ENCODE results near the gene EFHC2. TPM values are rescaled to one million over a fixed set of nuclear protein-coding genes. Genes with fewer than 3 reads are reported as not detected.

Gene EFHC2
- total RNA-seq, 1 donor from 2014 or later, result not detected

- CTCF ChIA-PET, result no interaction called here
- H3K36me3 Mint-ChIP-seq (ENCODE audit: low read depth), result no peaks in the 10 kb centered on the region
- H3K27ac Mint-ChIP-seq, result no peak overlapping the region
- no peaks in the 10 kb centered on the region for H3K4me1 Mint-ChIP-seq
- intact Hi-C loops (cut with micrococcal nuclease), result no loop called here
- peaks cover 4% of the 10 kb centered on the region for H3K27me3 Mint-ChIP-seq
- H3K4me3 Mint-ChIP-seq, result no peak overlapping the region
- DNase-seq, result no peak
- no peaks in the 10 kb centered on the region for H3K9me3 Mint-ChIP-seq
- POLR2A ChIA-PET, result no interaction called here
- no peak for ATAC-seq (ENCODE audit: low read depth)
- TF ChIP-seq CTCF (IDR thresholded peaks at IDR 0.05), result no peak
Measured at GRCh38 chrX:44223150-44223549, 120.3 kb downstream of the EFHC2 start.

DNA sequence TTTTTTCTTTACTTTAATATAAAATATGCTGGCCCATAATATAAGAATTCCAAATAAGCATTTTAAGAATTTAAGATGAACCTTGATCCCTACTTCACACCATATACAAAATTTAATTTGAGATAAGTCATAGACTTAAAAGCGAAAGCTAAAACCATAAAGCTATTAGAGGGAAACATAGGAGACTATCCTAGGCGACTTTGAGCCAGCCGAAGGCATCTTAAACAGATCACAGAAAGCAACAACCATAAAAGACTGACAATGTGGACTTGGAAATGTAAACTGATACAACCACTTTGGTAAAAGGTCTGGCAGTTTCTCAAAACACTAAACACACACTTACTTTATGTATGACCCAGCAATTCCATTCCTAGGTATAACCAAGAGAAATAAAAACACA lies 125.0 kb downstream of the EFHC2 start:
- CTCF ChIA-PET, result no interaction called here
- TF ChIP-seq CTCF (IDR thresholded peaks at IDR 0.05), result no peak
- Mint-ChIP-seq H3K27me3 (peaks cover 4% of the 10 kb centered on the region), H3K9me3 (no peaks in the 10 kb centered on the region), H3K36me3 (ENCODE audit: low read depth) (no peaks in the 10 kb centered on the region), H3K4me1 (no peaks in the 10 kb centered on the region), H3K27ac (no peak overlapping the region), H3K4me3 (no peak overlapping the region)
- DNase-seq (no peak), ATAC-seq (ENCODE audit: low read depth) (no peak)
- POLR2A ChIA-PET, result no interaction called here
- intact Hi-C loops (cut with micrococcal nuclease), result no loop called here

GRCh38 chrX:44216171-44216570 lies 127.3 kb downstream of the EFHC2 start:
- Mint-ChIP-seq H3K4me3 (no peak overlapping the region), H3K27ac (no peak overlapping the region), H3K9me3 (no peaks in the 10 kb centered on the region), H3K36me3 (ENCODE audit: low read depth) (no peaks in the 10 kb centered on the region), H3K4me1 (no peaks in the 10 kb centered on the region), H3K27me3 (no peaks in the 10 kb centered on the region)
- ATAC-seq (ENCODE audit: low read depth) (no peak), DNase-seq (no peak)
- POLR2A ChIA-PET, result no interaction called here
- TF ChIP-seq CTCF (IDR thresholded peaks at IDR 0.05), result no peak
- CTCF ChIA-PET, result no interaction called here
- intact Hi-C loops (cut with micrococcal nuclease), result no loop called here

DNA sequence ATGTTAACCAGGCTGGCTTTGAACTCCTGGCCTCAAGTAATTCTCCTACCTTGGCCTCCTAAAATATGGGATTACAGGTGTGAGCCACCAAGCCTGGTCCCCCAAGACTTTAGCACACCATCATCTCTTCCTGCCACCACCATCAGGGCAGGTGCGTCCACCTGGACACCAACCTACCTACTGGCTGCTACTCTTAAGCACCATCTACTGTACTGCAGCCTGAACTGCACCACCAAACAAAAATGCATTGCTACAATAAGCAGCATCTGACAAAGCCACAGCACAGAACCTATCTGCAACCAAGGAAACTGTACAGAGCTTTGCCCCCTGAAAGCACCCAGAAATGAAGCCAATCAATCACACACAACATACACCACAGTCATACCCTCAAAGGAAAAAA lies 139.7 kb downstream of the EFHC2 start:
- H3K9me3 Mint-ChIP-seq, result no peaks in the 10 kb centered on the region
- no peak overlapping the region for H3K4me3 Mint-ChIP-seq
- TF ChIP-seq CTCF (IDR thresholded peaks at IDR 0.05), result no peak
- peaks cover 4% of the 10 kb centered on the region for H3K27me3 Mint-ChIP-seq
- H3K36me3 Mint-ChIP-seq (ENCODE audit: low read depth), result no peaks in the 10 kb centered on the region
- H3K27ac Mint-ChIP-seq, result no peak overlapping the region
- ChIA-PET CTCF (no interaction called here), POLR2A (no interaction called here)
- ATAC-seq (ENCODE audit: low read depth), result no peak
- no peak for DNase-seq
- intact Hi-C loops (cut with micrococcal nuclease), result no loop called here
- H3K4me1 Mint-ChIP-seq, result no peaks in the 10 kb centered on the region

DNA sequence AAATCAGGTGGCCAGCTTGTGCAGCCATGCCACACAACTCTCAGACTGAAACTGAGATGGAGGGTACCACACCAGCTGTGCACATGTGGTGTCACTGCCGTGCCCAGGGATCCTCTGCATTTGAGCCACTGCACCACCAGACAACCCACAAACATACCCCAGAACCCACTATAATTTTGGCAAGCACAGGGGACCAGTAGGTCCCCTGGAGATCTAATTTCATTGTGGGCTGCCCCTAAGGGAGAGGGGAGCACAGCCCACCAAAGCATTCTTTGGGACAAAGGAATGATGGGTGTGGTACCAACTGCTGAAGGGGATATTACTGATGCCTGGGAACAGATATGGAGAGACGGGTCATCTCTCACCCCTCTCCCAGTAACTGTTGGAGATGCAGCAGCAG lies 140.9 kb downstream of the EFHC2 start:
- no peaks in the 10 kb centered on the region for H3K36me3 Mint-ChIP-seq (ENCODE audit: low read depth)
- H3K27me3 Mint-ChIP-seq, result peaks cover 4% of the 10 kb centered on the region
- H3K9me3 Mint-ChIP-seq, result no peaks in the 10 kb centered on the region
- no peak overlapping the region for H3K27ac Mint-ChIP-seq
- ATAC-seq (ENCODE audit: low read depth), result no peak
- POLR2A ChIA-PET, result no interaction called here
- no peak for DNase-seq
- no peak overlapping the region for H3K4me3 Mint-ChIP-seq
- intact Hi-C loops (cut with micrococcal nuclease), result no loop called here
- TF ChIP-seq CTCF (IDR thresholded peaks at IDR 0.05), result no peak
- CTCF ChIA-PET, result no interaction called here
- H3K4me1 Mint-ChIP-seq, result no peaks in the 10 kb centered on the region
